GM23338 (cell line): Measurements from ENCODE around the gene RRAS. TPM values are rescaled to one million over a fixed set of nuclear protein-coding genes. Genes with fewer than 3 reads are reported as not detected.
A peak's percentile ranks its signal among the peaks of the same experiment; 100 is the strongest.

Experiments used
- ATAC-seq: fragments of 200-7000 bp; cut with Tn5 transposase; 3 replicates; pipeline ENCODE4 v1.9.1; 2020
- DNase-seq: peaks from one replicate; pipeline ENCODE4 v3.0.0-alpha.2; 2015; ENCODE audit warnings: low spot score
- H2AFZ ChIP-seq: fragments of 200-600 bp; sonication (generic); 2 replicates; pipeline ENCODE4 v1.8.0; 2016; ENCODE audit warnings: antibody characterized with exemption, mild to moderate bottlenecking, moderate library complexity
- H3F3A ChIP-seq: fragments of 200-600 bp; sonication (generic); replicated peaks from 2 replicates; pipeline ENCODE4 v1.8.0; 2017; ENCODE audit warnings: antibody characterized with exemption, mixed run types, low read depth
- H3K27ac ChIP-seq: fragments of 200-600 bp; sonication (generic); 2 replicates; pipeline ENCODE4 v1.6.1; 2016; ENCODE audit warnings: low read depth
- H3K27me3 ChIP-seq: fragments of 200-600 bp; sonication (generic); 2 replicates; pipeline ENCODE4 v1.8.0; 2016; ENCODE audit warnings: mild to moderate bottlenecking, mixed run types, moderate library complexity; ENCODE audit not compliant: insufficient read depth
- H3K36me3 ChIP-seq: fragments of 200-600 bp; sonication (generic); 2 replicates; pipeline ENCODE4 v1.8.0; 2016; ENCODE audit warnings: mild to moderate bottlenecking; ENCODE audit not compliant: insufficient read depth
- H3K4me1 ChIP-seq: fragments of 200-600 bp; sonication (generic); 2 replicates; pipeline ENCODE4 v1.8.0; 2016; ENCODE audit warnings: mild to moderate bottlenecking, moderate library complexity; ENCODE audit not compliant: insufficient read depth
- H3K4me2 ChIP-seq: fragments of 200-600 bp; sonication (generic); 2 replicates; pipeline ENCODE4 v1.7.1; 2017; ENCODE audit warnings: mixed run types
- H3K4me3 ChIP-seq: fragments of 200-600 bp; sonication (generic); 2 replicates; pipeline ENCODE4 v1.6.1; 2016; ENCODE audit warnings: mixed run types
- H3K79me2 ChIP-seq: fragments of 200-600 bp; sonication (generic); replicated peaks from 2 replicates; pipeline ENCODE4 v1.8.0; 2017; ENCODE audit warnings: mild to moderate bottlenecking; ENCODE audit not compliant: insufficient read depth
- H3K9me2 ChIP-seq: fragments of 200-600 bp; sonication (generic); 2 replicates; pipeline ENCODE4 v1.8.0; 2017; ENCODE audit not compliant: insufficient read depth
- H4K20me1 ChIP-seq: fragments of 200-600 bp; sonication (generic); replicated peaks from 2 replicates; pipeline ENCODE4 v1.8.0; 2017; ENCODE audit warnings: mild to moderate bottlenecking; ENCODE audit not compliant: insufficient read depth
- H3K27ac Mint-ChIP-seq: 2 replicates; pipeline ENCODE4 v1.8.0; 2020; ENCODE audit warnings: inconsistent platforms, mild to moderate bottlenecking, moderate library complexity, mixed read lengths
- H3K27me3 Mint-ChIP-seq: 3 replicates; pipeline ENCODE4 v1.8.0; 2022; ENCODE audit warnings: low read depth, mild to moderate bottlenecking, moderate library complexity, mixed read lengths, inconsistent platforms; ENCODE audit not compliant: insufficient read depth, poor library complexity
- H3K36me3 Mint-ChIP-seq: 3 replicates; pipeline ENCODE4 v1.8.0; 2021; ENCODE audit warnings: low read depth, mild to moderate bottlenecking, inconsistent platforms, moderate library complexity, mixed read lengths
- H3K4me1 Mint-ChIP-seq: 3 replicates; pipeline ENCODE4 v1.8.0; 2020; ENCODE audit warnings: mild to moderate bottlenecking, inconsistent platforms, mixed read lengths
- H3K4me3 Mint-ChIP-seq: 3 replicates; pipeline ENCODE4 v1.8.0; 2021; ENCODE audit warnings: moderate library complexity, mild to moderate bottlenecking, inconsistent platforms, mixed read lengths
- H3K9me3 Mint-ChIP-seq: 3 replicates; pipeline ENCODE4 v1.8.0; 2020; ENCODE audit warnings: moderate library complexity, mild to moderate bottlenecking, inconsistent platforms, mixed read lengths
- ETS1 ChIP-seq: IDR thresholded peaks from 2 replicates; pipeline ENCODE4 v1.6.1; 2016; ENCODE audit warnings: antibody characterized with exemption
- EZH2 ChIP-seq: fragments of 200-600 bp; sonication (generic); IDR thresholded peaks from one replicate; pipeline ENCODE4 v1.8.0; 2017; ENCODE audit warnings: antibody characterized with exemption, mild to moderate bottlenecking, low read depth; ENCODE audit not compliant: unreplicated experiment
- JUNB ChIP-seq: IDR thresholded peaks from one replicate; pipeline ENCODE4 v1.6.1; 2016; ENCODE audit warnings: antibody characterized with exemption; ENCODE audit not compliant: unreplicated experiment
- POLR2AphosphoS5 ChIP-seq: IDR thresholded peaks from 2 replicates; pipeline ENCODE4 v1.6.1; 2016; ENCODE audit warnings: antibody characterized with exemption, low read depth
- ZNF331 ChIP-seq: fragments of 250-450 bp; sonication (Bioruptor Pico); IDR thresholded peaks from 2 replicates; pipeline ENCODE4 v1.5.0; 2020; ENCODE audit warnings: low read depth, mild to moderate bottlenecking, moderate library complexity
- long read RNA-seq: library from polyadenylated mRNA; unstranded; transcript quantifications from one replicate; pipeline ENCODE4 v2.0.0, GENCODE V29; 2020; ENCODE audit not compliant: unreplicated experiment
- polyA plus RNA-seq: library from polyadenylated mRNA; unstranded; fragments of >200 nt; fragmentation: Nextera tagmentation; extraction: Ambion mirVana; gene quantifications from 2 replicates; pipeline ENCODE4 v1.2.1, GENCODE V29; 2016
- total RNA-seq: library from RNA; depleted of rRNA; stranded (reverse); fragments of >200 nt; shearing (Covaris generic); gene quantifications from 2 replicates; pipeline ENCODE4 v1.2.3, GENCODE V29; 2014; rRNA removed
- TF ChIP-seq, protein P1 (sequence below), 2 experiments: fragments of 200-600 bp in 1 of 2; sonication (generic) in 1 of 2; conservative IDR thresholded peaks; 2 replicates each; pipeline versions ENCODE4 v1.5.1 to v1.6.1; 2016 to 2017; ENCODE audit warnings: antibody characterized with exemption in 2 of 2, low read depth in 2 of 2, mild to moderate bottlenecking in 2 of 2, moderate library complexity in 1 of 2

Gene RRAS
- total RNA-seq (6.1 and 9.3 TPM in 2 replicates), polyA plus RNA-seq (30.0 and 31.0 TPM in 2 replicates)
- long read RNA-seq, result 0 reads

DNA sequence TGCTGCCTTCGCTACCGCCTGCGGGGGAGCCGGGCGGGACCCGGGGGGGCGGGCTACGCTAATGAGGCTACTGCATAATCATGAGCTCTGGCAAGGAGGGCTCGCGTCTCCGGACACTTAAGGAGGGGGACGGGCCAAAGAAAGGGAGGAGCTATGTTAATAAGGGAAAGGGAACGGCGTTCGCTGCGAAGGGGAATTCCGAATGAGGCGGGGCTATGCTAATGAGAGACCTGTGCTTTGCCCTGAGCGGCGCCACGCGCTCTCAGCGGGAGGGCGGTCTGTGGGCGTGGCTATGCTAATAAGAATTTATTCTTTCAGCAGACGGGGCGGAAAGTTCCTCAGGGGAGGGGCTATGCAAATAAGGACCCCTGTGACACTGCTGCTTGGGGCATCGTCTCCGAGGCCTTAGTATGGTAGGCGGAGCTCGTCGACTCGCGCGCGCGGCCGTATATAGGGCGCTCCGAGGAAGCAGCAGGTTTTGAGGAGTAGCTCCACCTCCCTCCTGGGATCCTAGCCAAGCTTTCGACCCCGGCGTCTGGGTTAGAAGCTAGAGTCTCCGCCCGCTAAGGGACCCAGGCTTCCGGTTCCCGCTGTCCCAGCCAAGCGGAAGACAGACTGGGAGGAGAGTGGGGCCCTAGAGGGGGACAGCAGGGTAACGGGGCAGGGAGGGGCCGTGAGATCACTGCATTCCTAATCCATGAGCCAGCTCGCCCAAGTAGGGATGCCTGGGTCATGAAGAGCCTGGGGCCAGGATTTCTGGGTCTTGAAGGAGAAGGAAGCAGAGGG lies at the start of gene RRAS:
RRAS (minus strand) TSS at position 31 of the 786 bp plus-strand sequence. CDS start 45 bp downstream, outside the sequence.
- Histone ChIP-seq H3K36me3 (no peaks in the 10 kb centered on the region), H3K27ac (peak within 1 kb of the TSS; percentile 100), H3K4me3 (peak within 1 kb of the TSS; percentile 70), H3K27me3 (peaks cover 11% of the 10 kb centered on the region; the same call in 1 of the 2 replicates), H3K9me2 (no peaks in the 10 kb centered on the region), H2AFZ (no peak within 1 kb of the TSS), H3K4me2 (peak within 1 kb of the TSS; percentile 90), H4K20me1 (peaks cover 13% of the 10 kb centered on the region), H3K79me2 (peaks cover 26% of the 10 kb centered on the region), H3F3A (peaks cover 20% of the 10 kb centered on the region), H3K4me1 (peaks cover 48% of the 10 kb centered on the region)
- H3K27me3 Mint-ChIP-seq, result peaks cover 43% of the 10 kb centered on the region
- DNase-seq, result peak; percentile 100
- H3K9me3 Mint-ChIP-seq, result 0 out of 3 replicates have a peak, but pooled peaks cover under 1% of the 10 kb centered on the region
- ATAC-seq, result peak; percentile 65
- TF ChIP-seq JUNB (no peak), ETS1 (0 out of 2 replicates have a peak, but pooled peaks have one; percentile 43), POLR2AphosphoS5 (peak; percentile 59)
- H3K27ac Mint-ChIP-seq, result peak within 1 kb of the TSS; percentile 100
- peak within 1 kb of the TSS; percentile 97 for H3K4me3 Mint-ChIP-seq
- peaks cover 4% of the 10 kb centered on the region; the same call in 2 of the 3 replicates for H3K36me3 Mint-ChIP-seq
- H3K4me1 Mint-ChIP-seq, result peaks cover 66% of the 10 kb centered on the region

- peak; percentile 62 for ATAC-seq
- Histone ChIP-seq H2AFZ (no peak within 1 kb of the TSS; the same call in 1 of the 2 replicates), H3K27ac (peak within 1 kb of the TSS; percentile 85), H3K79me2 (peaks cover 18% of the 10 kb centered on the region), H4K20me1 (peaks cover 25% of the 10 kb centered on the region), H3K4me1 (peaks cover 29% of the 10 kb centered on the region), H3K27me3 (no peaks in the 10 kb centered on the region), H3K36me3 (peaks cover 12% of the 10 kb centered on the region), H3F3A (peaks cover 58% of the 10 kb centered on the region), H3K9me2 (no peaks in the 10 kb centered on the region), H3K4me3 (peak within 1 kb of the TSS; percentile 97), H3K4me2 (peak within 1 kb of the TSS; percentile 99)
- Mint-ChIP-seq H3K36me3 (peaks cover 49% of the 10 kb centered on the region), H3K9me3 (peaks cover 8% of the 10 kb centered on the region), H3K4me1 (peaks cover 44% of the 10 kb centered on the region), H3K27ac (peak within 1 kb of the TSS; percentile 95), H3K27me3 (peaks cover 39% of the 10 kb centered on the region), H3K4me3 (peak within 1 kb of the TSS; percentile 94)
- TF ChIP-seq EZH2, result no peak
- no peak for TF ChIP-seq ZNF331 (CRISPR knock-in tag)
- TF ChIP-seq POLR2AphosphoS5, result peak; percentile 50
- TF ChIP-seq, protein P1, sequence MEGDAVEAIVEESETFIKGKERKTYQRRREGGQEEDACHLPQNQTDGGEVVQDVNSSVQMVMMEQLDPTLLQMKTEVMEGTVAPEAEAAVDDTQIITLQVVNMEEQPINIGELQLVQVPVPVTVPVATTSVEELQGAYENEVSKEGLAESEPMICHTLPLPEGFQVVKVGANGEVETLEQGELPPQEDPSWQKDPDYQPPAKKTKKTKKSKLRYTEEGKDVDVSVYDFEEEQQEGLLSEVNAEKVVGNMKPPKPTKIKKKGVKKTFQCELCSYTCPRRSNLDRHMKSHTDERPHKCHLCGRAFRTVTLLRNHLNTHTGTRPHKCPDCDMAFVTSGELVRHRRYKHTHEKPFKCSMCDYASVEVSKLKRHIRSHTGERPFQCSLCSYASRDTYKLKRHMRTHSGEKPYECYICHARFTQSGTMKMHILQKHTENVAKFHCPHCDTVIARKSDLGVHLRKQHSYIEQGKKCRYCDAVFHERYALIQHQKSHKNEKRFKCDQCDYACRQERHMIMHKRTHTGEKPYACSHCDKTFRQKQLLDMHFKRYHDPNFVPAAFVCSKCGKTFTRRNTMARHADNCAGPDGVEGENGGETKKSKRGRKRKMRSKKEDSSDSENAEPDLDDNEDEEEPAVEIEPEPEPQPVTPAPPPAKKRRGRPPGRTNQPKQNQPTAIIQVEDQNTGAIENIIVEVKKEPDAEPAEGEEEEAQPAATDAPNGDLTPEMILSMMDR (conservative IDR thresholded peaks at IDR 0.05; ENCODE audit: low read depth in 2 of 2), result peak; percentile 69 to 84
- peak; percentile 85 for DNase-seq
Observed at GRCh38 chr19:49689133-49690078, 49.5 kb upstream of the RRAS start, which contains the start of gene ADM5. Gene ADM5, plus strand, starts transcription at chr19:49689594. Its CDS starts 244 bp downstream, at chr19:49689838.
